Measurements from ENCODE around the gene LARP7. TPM values are rescaled to one million over a fixed set of nuclear protein-coding genes. Genes with fewer than 3 reads are reported as not detected.

The LARP7 gene
- total and polyA plus RNA-seq, 2 of the 8 experiments (the other 6 are each of a cell fraction or from before 2014, with no cell fraction given), result 9.3 to 38.3 TPM

DNA sequence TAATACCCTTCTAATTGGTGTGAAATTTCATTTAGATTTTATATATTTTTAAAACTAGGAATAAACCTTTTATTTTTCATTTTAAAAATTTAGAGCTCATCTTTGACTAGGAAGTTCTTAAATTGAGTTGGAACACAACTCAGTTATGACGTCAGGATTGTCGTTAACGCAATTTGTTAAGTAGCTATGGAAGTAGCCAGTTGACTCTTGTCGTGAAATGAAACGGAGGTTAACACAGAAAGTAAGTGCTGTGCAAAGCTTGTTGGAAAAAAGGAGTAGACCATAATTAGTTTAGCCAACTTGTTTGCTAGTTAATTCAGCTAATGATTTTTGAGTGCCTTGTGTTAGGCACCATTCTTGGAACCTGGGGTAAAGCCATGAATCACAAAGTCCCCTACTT, 18.3 kb downstream of the LARP7 start:
- Histone ChIP-seq H3K36me3 (ENCODE audit: control insufficient read depth in 2 of 4, insufficient read depth in 4 of 4, low read length in 3 of 4) (peaks cover 0 to 41% (median 0%) of the 10 kb centered on the region in 4 experiments; a peak in 1 of 8 replicates), H4K5ac (ENCODE audit: insufficient read length, low read depth, low read length) (peak overlapping the region; percentile 86), H3K18ac (ENCODE audit: extremely low read depth, low read length) (peak overlapping the region; percentile 79), H3K79me2 (ENCODE audit: control insufficient read depth in 1 of 2, insufficient read depth in 2 of 2, low read length in 2 of 2) (peaks cover 0 to 33% of the 10 kb centered on the region in 2 experiments; a peak in 2 of 4 replicates), H2BK5ac (ENCODE audit: low read depth, low read length) (peak overlapping the region; percentile 91; the same call in 1 of the 2 replicates), H3K9me3 (ENCODE audit: insufficient read depth in 2 of 2, low read depth in 1 of 2, low read length in 1 of 2) (no peaks in the 10 kb centered on the region), H2AFZ (ENCODE audit: low read length) (no peak overlapping the region), H4K20me1 (replicated peaks in 1 of 2; ENCODE audit: control insufficient read depth in 1 of 2, insufficient read depth in 2 of 2, low read length in 2 of 2) (no peaks in the 10 kb centered on the region), H3K4ac (replicated peaks; ENCODE audit: insufficient read length, low read depth, low read length) (peak overlapping the region; percentile 85), H2BK12ac (ENCODE audit: low read depth, low read length) (peak overlapping the region; percentile 69; the same call in 1 of the 2 replicates), H3K9ac (replicated peaks in 1 of 4; ENCODE audit: extremely low read depth in 1 of 4, low read depth in 3 of 4, low read length in 3 of 4) (peak overlapping the region in 1 of 4 experiments; percentile 43; a peak in 1 of 7 replicates), H3K56ac (replicated peaks; ENCODE audit: insufficient read length, low read depth, low read length) (no peak overlapping the region), H3K4me3 (ENCODE audit: extremely low read depth in 1 of 4, insufficient read depth in 2 of 4, low read depth in 3 of 4, low read length in 4 of 4) (peak overlapping the region in 1 of 4 experiments; percentile 38; a peak in 1 of 8 replicates), H4K8ac (ENCODE audit: extremely low read depth, insufficient read depth, low read length) (no peak overlapping the region), H3K23ac (ENCODE audit: insufficient read length) (no peak overlapping the region), H3K14ac (ENCODE audit: insufficient read length) (peak overlapping the region; percentile 17), H2BK20ac (ENCODE audit: low read length) (peak overlapping the region; percentile 1; the same call in 1 of the 2 replicates), H2AK5ac (ENCODE audit: low read depth, low read length) (peak overlapping the region; percentile 85), H3K4me1 (replicated peaks in 1 of 4; ENCODE audit: control insufficient read depth in 3 of 4, insufficient read depth in 4 of 4, low read length in 3 of 4) (peaks cover 0 to 27% (median 8%) of the 10 kb centered on the region in 4 experiments; a peak in 3 of 7 replicates), H3K27ac (ENCODE audit: low read depth, low read length) (peak overlapping the region; percentile 39; the same call in 1 of the 2 replicates), H3K23me2 (ENCODE audit: low read depth, low read length) (no peaks in the 10 kb centered on the region), H2BK15ac (ENCODE audit: low read length) (no peak overlapping the region), H3K27me3 (replicated peaks in 1 of 4; ENCODE audit: control insufficient read depth in 3 of 4, extremely low read depth in 1 of 4, insufficient read depth in 3 of 4, low read length in 3 of 4) (no peaks in the 10 kb centered on the region), H3K79me1 (ENCODE audit: low read depth, low read length) (no peaks in the 10 kb centered on the region), H2BK120ac (replicated peaks; ENCODE audit: low read depth, low read length) (peak overlapping the region; percentile 16), H4K91ac (replicated peaks; ENCODE audit: insufficient read length, low read length) (peak overlapping the region; percentile 90), H3K4me2 (ENCODE audit: insufficient read depth in 1 of 2, low read depth in 2 of 2, low read length in 2 of 2) (peak overlapping the region; percentile 15 to 47; a peak in 2 of 4 replicates)
- TF ChIP-seq CREB1 (IDR thresholded peaks at IDR 0.05) (peak; percentile 69), TAF7 (optimal IDR thresholded peaks at IDR 0.05; ENCODE audit: borderline replicate concordance, low read depth, low read length) (peak; percentile 4), HDAC2 (IDR thresholded peaks at IDR 0.05; ENCODE audit: borderline replicate concordance in 1 of 2, low read depth in 2 of 2, low read length in 2 of 2) (no peak)
- TF ChIP-seq, protein P1, sequence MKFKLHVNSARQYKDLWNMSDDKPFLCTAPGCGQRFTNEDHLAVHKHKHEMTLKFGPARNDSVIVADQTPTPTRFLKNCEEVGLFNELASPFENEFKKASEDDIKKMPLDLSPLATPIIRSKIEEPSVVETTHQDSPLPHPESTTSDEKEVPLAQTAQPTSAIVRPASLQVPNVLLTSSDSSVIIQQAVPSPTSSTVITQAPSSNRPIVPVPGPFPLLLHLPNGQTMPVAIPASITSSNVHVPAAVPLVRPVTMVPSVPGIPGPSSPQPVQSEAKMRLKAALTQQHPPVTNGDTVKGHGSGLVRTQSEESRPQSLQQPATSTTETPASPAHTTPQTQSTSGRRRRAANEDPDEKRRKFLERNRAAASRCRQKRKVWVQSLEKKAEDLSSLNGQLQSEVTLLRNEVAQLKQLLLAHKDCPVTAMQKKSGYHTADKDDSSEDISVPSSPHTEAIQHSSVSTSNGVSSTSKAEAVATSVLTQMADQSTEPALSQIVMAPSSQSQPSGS (IDR thresholded peaks at IDR 0.05; ENCODE audit: low read length), result 0 out of 2 replicates have a peak, but pooled peaks have one; percentile 67
- 53% methylated on average over 5 of the region's 5 CpGs; no CpG with 5 or more reads in 1 of the 2 experiments for WGBS, 2 experiments (ENCODE audit: extremely low coverage in 1 of 2, insufficient coverage in 1 of 2, insufficient read length in 1 of 2, insufficient replicate concordance in 2 of 2, low coverage in 1 of 2, low lambda C conversion rate in 2 of 2, missing lambda C conversion rate in 1 of 2)
- ChIA-PET CTCF (ENCODE audit: partially characterized antibody) (interaction anchor here (0.8 to 7.9 kb wide), 8 partner anchors 15 to 109 kb away, joined by 3 to 73 read pairs (median 4); no protein-coding TSS in a partner anchor), POLR2A (ENCODE audit: partially characterized antibody) (interaction anchor here (0.6 to 11.0 kb wide), 17 partner anchors 9 to 121 kb away, joined by 3 to 159 read pairs (median 6); partner anchors contain the start of genes LARP7 and ZGRF1)
- FAIRE-seq (no peak), DNase-seq (ENCODE audit: low read depth in 1 of 2, low spot score in 2 of 2) (no peak)

Data from H1 (cell line).